GM12874 (cell line): ENCODE data around the gene KMT2B.

Experiments
- TF ChIP-seq, protein P1 (sequence below): IDR thresholded peaks from 2 replicates; pipeline ENCODE4 v1.5.1; 2011; ENCODE audit warnings: low read depth, mild to moderate bottlenecking, control low read depth, low read length, moderate library complexity; ENCODE audit not compliant: insufficient read depth

Gene KMT2B

GRCh38 chr19:35741203-35741515 lies 23.4 kb downstream of the KMT2B start:
- TF ChIP-seq, protein P1, sequence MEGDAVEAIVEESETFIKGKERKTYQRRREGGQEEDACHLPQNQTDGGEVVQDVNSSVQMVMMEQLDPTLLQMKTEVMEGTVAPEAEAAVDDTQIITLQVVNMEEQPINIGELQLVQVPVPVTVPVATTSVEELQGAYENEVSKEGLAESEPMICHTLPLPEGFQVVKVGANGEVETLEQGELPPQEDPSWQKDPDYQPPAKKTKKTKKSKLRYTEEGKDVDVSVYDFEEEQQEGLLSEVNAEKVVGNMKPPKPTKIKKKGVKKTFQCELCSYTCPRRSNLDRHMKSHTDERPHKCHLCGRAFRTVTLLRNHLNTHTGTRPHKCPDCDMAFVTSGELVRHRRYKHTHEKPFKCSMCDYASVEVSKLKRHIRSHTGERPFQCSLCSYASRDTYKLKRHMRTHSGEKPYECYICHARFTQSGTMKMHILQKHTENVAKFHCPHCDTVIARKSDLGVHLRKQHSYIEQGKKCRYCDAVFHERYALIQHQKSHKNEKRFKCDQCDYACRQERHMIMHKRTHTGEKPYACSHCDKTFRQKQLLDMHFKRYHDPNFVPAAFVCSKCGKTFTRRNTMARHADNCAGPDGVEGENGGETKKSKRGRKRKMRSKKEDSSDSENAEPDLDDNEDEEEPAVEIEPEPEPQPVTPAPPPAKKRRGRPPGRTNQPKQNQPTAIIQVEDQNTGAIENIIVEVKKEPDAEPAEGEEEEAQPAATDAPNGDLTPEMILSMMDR, result no peak

GRCh38 chr19:35742121-35742724 lies 24.4 kb downstream of the KMT2B start, which contains the start of gene IGFLR1:
Gene IGFLR1 (minus strand): TSS chr19:35742452. CDS start chr19:35741180, 1,272 bp downstream.
- TF ChIP-seq, protein P1, result no peak

DNA sequence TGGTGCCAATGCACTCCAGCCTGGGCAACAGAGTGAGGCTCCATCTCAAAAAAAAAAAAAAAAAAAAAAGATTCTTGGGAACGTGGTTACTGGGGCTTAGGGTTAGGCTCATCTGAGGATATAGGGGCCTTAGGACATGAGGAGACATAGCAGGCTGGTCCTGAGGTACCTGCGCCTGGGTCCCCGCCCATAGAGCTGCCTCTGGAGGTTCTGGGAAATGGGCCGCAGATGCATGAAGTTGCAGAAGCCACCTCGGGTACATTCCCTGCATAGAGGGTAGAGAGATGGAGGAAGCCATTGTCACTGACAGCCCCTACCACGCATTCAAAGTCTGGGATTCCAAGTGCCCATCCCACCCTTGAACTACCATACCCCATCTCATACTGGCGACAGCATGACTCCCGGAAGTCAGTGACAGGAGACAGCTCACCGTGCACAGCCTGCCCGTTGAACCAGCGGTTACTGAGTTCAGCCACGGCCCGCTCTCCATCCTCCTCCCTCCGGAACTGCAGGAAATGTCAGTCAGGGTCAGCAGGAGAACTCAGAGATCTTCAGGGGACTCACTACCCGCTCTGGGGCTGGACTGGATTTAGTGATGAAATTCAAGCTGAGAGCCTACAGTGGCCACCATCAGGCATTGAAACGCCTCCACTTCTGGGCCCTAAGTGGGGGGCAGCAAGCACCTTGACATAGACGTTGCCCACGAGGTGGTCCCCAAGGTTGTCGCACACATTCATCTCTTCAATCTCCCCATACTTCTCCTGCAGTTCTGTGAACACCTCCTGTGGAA lies 26.0 kb downstream of the KMT2B start:
- TF ChIP-seq, protein P1, result no peak

DNA sequence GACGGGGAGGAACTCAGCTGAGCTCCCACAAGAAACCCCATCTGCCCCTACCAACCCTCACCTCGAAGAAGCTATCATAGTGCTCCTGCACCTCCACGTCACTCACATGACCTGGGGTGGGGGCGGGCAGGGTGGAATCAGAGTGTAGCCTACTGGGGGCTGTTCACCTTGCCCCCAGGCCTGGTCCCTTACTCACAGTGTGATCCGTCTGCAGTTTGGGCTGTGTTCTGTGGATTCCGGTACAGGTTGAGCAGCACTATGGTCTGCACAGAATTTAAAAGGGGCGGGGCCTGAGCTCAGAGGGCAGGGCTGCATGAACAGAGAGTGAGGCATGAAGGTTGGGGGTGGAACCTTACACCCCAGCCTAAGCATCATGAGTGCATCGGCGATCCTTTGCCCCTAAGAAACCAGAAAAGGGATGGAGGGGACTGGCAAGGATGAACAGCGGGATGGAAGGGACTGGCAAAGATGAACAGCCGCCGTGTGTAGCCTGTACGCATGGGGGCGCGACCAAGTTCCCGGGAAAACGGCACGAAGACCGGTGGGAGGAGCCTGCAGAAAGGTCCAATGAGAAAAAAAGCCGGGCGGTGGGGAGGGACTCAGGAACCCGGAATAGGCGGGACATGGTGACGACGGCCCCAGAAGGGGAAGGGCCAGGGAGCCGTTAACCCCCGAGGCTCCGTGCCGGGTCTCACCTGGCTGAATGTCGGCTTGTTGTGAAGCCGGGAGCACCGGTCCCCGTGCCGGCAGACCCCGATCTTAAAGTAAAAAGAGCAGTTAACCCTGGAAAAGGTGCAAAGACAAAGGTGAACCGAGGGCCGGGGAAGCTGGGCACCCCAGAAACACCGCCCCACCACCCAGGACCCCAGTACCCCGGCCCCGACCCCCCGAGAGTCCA lies 26.9 kb downstream of the KMT2B start:
- TF ChIP-seq, protein P1, result peak; percentile 23; the same call in 1 of the 2 replicates

GRCh38 chr19:35745328-35746086 lies 27.7 kb downstream of the KMT2B start, which contains the start of the genes PSENEN and U2AF1L4:
Gene PSENEN (plus strand): TSS chr19:35745651. CDS start chr19:35745931, 280 bp downstream.
Gene U2AF1L4 (minus strand): TSS chr19:35745418. CDS start chr19:35745391, 27 bp downstream.
- TF ChIP-seq, protein P1, result no peak

DNA sequence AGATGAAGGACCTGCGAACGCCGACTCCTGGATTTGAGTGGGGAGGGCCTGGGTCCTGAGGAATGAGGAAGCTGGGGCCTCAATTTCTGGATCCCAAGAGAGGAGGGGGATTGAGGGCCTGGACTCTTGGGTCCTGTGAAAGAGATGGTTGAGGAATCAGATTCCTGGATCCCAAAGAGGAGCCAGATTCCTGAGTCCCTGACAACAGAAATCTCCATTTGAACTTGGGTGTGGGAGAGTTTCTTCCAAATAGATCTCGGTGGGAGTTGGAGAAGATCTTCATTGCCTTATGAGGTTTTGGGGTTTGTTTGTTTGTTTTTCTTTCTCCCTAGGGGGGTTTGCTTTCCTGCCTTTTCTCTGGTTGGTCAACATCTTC lies 28.3 kb downstream of the KMT2B start:
- TF ChIP-seq, protein P1, result no peak
